Activated T-helper 17 cell treated with anti-CD3 and anti-CD28 coated beads, Interleukin-2, amount 50 U/mL, for 72 hours (primary cell): Measurements from ENCODE around the gene DPF3. TPM values are rescaled to one million over a fixed set of nuclear protein-coding genes. Genes with fewer than 3 reads are reported as not detected.

Source experiments
- ATAC-seq: fragments of 150-1000 bp; cut with Tn5 transposase; replicated peaks from 2 replicates; pipeline ENCODE4 v1.10.0; 2021; ENCODE audit warnings: mild to moderate bottlenecking, moderate library complexity
- H3K27ac Mint-ChIP-seq: one replicate; pipeline ENCODE4 v1.8.0; 2022; ENCODE audit warnings: mixed read lengths
- H3K27me3 Mint-ChIP-seq: one replicate; pipeline ENCODE4 v1.8.0; 2022; ENCODE audit warnings: mixed read lengths
- H3K36me3 Mint-ChIP-seq: one replicate; pipeline ENCODE4 v1.8.0; 2022; ENCODE audit warnings: low read depth, mild to moderate bottlenecking, mixed read lengths
- H3K4me1 Mint-ChIP-seq: one replicate; pipeline ENCODE4 v1.8.0; 2022; ENCODE audit warnings: mixed read lengths
- H3K4me3 Mint-ChIP-seq: one replicate; pipeline ENCODE4 v1.8.0; 2022; ENCODE audit warnings: mild to moderate bottlenecking, mixed read lengths
- H3K9me3 Mint-ChIP-seq: one replicate; pipeline ENCODE4 v1.8.0; 2022; ENCODE audit warnings: mixed read lengths
- total RNA-seq, 2 donors: library from RNA; stranded (reverse); gene quantifications; one replicate each; pipeline ENCODE4 v1.2.3, GENCODE V29; 2022

The DPF3 gene
- total RNA-seq, 2 donors from 2014 or later, result 0.13 to 0.30 TPM

GRCh38 chr14:72917094-72917802, 23.3 kb upstream of the DPF3 start:
- ATAC-seq, result no peak
- Mint-ChIP-seq H3K27me3 (peaks cover 6% of the 10 kb centered on the region), H3K4me1 (no peaks in the 10 kb centered on the region), H3K4me3 (no peak overlapping the region), H3K36me3 (no peaks in the 10 kb centered on the region), H3K9me3 (no peaks in the 10 kb centered on the region), H3K27ac (no peak overlapping the region)

- Mint-ChIP-seq H3K27ac (no peak overlapping the region), H3K9me3 (no peaks in the 10 kb centered on the region), H3K36me3 (no peaks in the 10 kb centered on the region), H3K27me3 (peaks cover 5% of the 10 kb centered on the region), H3K4me3 (no peak overlapping the region), H3K4me1 (no peaks in the 10 kb centered on the region)
- ATAC-seq, result no peak
Measured at GRCh38 chr14:72916174-72916573, 22.3 kb upstream of the DPF3 start.

- Mint-ChIP-seq H3K27me3 (no peaks in the 10 kb centered on the region), H3K4me3 (no peak overlapping the region), H3K36me3 (no peaks in the 10 kb centered on the region), H3K9me3 (no peaks in the 10 kb centered on the region), H3K4me1 (peaks cover 5% of the 10 kb centered on the region), H3K27ac (no peak overlapping the region)
- ATAC-seq, result no peak
Measured at GRCh38 chr14:72913809-72914208, 19.9 kb upstream of the DPF3 start.

GRCh38 chr14:72909163-72909562, 15.3 kb upstream of the DPF3 start:
- Mint-ChIP-seq H3K4me1 (peaks cover 5% of the 10 kb centered on the region), H3K4me3 (no peak overlapping the region), H3K36me3 (no peaks in the 10 kb centered on the region), H3K9me3 (no peaks in the 10 kb centered on the region), H3K27me3 (no peaks in the 10 kb centered on the region), H3K27ac (peak overlapping the region; percentile 9)
- ATAC-seq, result peak; percentile 46

- H3K27ac Mint-ChIP-seq, result no peak overlapping the region
- no peaks in the 10 kb centered on the region for H3K27me3 Mint-ChIP-seq
- H3K9me3 Mint-ChIP-seq, result no peaks in the 10 kb centered on the region
- ATAC-seq, result peak; percentile 54
- H3K36me3 Mint-ChIP-seq, result no peaks in the 10 kb centered on the region
- H3K4me3 Mint-ChIP-seq, result no peak overlapping the region
- peaks cover 5% of the 10 kb centered on the region for H3K4me1 Mint-ChIP-seq
Measured at GRCh38 chr14:72907886-72908285, 14.0 kb upstream of the DPF3 start.

- ATAC-seq, result no peak
Measured at GRCh38 chr14:72906879-72907278, 13.0 kb upstream of the DPF3 start.

GRCh38 chr14:72906316-72906715, 12.4 kb upstream of the DPF3 start:
- Mint-ChIP-seq H3K27me3 (no peaks in the 10 kb centered on the region), H3K9me3 (no peaks in the 10 kb centered on the region), H3K4me3 (no peak overlapping the region), H3K36me3 (no peaks in the 10 kb centered on the region), H3K4me1 (peaks cover 5% of the 10 kb centered on the region), H3K27ac (no peak overlapping the region)
- no peak for ATAC-seq

More at GRCh38 chr14:72906879-72907278, 13.0 kb upstream of the DPF3 start:
- Mint-ChIP-seq H3K4me3 (no peak overlapping the region), H3K4me1 (peaks cover 5% of the 10 kb centered on the region), H3K36me3 (no peaks in the 10 kb centered on the region), H3K27ac (no peak overlapping the region), H3K27me3 (no peaks in the 10 kb centered on the region), H3K9me3 (no peaks in the 10 kb centered on the region)

GRCh38 chr14:72904840-72905561, 11.1 kb upstream of the DPF3 start:
- H3K27ac Mint-ChIP-seq, result no peak overlapping the region
- peaks cover 3% of the 10 kb centered on the region for H3K27me3 Mint-ChIP-seq
- ATAC-seq, result peak; percentile 59
- H3K9me3 Mint-ChIP-seq, result no peaks in the 10 kb centered on the region
- H3K4me1 Mint-ChIP-seq, result peaks cover 5% of the 10 kb centered on the region
- H3K4me3 Mint-ChIP-seq, result no peak overlapping the region
- no peaks in the 10 kb centered on the region for H3K36me3 Mint-ChIP-seq

GRCh38 chr14:72904218-72904617, 10.3 kb upstream of the DPF3 start:
- ATAC-seq, result no peak
- H3K27me3 Mint-ChIP-seq, result peaks cover 3% of the 10 kb centered on the region
- no peak overlapping the region for H3K27ac Mint-ChIP-seq
- H3K9me3 Mint-ChIP-seq, result no peaks in the 10 kb centered on the region
- peaks cover 3% of the 10 kb centered on the region for H3K4me1 Mint-ChIP-seq
- no peak overlapping the region for H3K4me3 Mint-ChIP-seq
- H3K36me3 Mint-ChIP-seq, result no peaks in the 10 kb centered on the region

GRCh38 chr14:72903716-72904115, 9.8 kb upstream of the DPF3 start:
- Mint-ChIP-seq H3K27me3 (peaks cover 3% of the 10 kb centered on the region), H3K4me1 (no peaks in the 10 kb centered on the region), H3K4me3 (no peak overlapping the region), H3K27ac (no peak overlapping the region), H3K9me3 (no peaks in the 10 kb centered on the region), H3K36me3 (no peaks in the 10 kb centered on the region)
- ATAC-seq, result no peak

GRCh38 chr14:72902801-72903530, 9.1 kb upstream of the DPF3 start:
- H3K4me1 Mint-ChIP-seq, result no peaks in the 10 kb centered on the region
- H3K27ac Mint-ChIP-seq, result no peak overlapping the region
- peaks cover 3% of the 10 kb centered on the region for H3K27me3 Mint-ChIP-seq

GRCh38 chr14:72901361-72901760, 7.5 kb upstream of the DPF3 start:
- no peaks in the 10 kb centered on the region for H3K9me3 Mint-ChIP-seq
- H3K36me3 Mint-ChIP-seq, result no peaks in the 10 kb centered on the region
- no peak overlapping the region for H3K27ac Mint-ChIP-seq
- ATAC-seq, result no peak
- H3K4me1 Mint-ChIP-seq, result no peaks in the 10 kb centered on the region
- peaks cover 6% of the 10 kb centered on the region for H3K27me3 Mint-ChIP-seq
- H3K4me3 Mint-ChIP-seq, result no peak overlapping the region

More at GRCh38 chr14:72902801-72903530, 9.1 kb upstream of the DPF3 start:
- Mint-ChIP-seq H3K4me3 (no peak overlapping the region), H3K9me3 (no peaks in the 10 kb centered on the region), H3K36me3 (no peaks in the 10 kb centered on the region)
- no peak for ATAC-seq

- H3K4me1 Mint-ChIP-seq, result peaks cover 11% of the 10 kb centered on the region
- peaks cover 18% of the 10 kb centered on the region for H3K27me3 Mint-ChIP-seq
- H3K36me3 Mint-ChIP-seq, result no peaks in the 10 kb centered on the region
- no peaks in the 10 kb centered on the region for H3K9me3 Mint-ChIP-seq
- ATAC-seq, result no peak
- no peak overlapping the region for H3K4me3 Mint-ChIP-seq
- H3K27ac Mint-ChIP-seq, result no peak overlapping the region
Measured at GRCh38 chr14:72898448-72898847, 4.5 kb upstream of the DPF3 start.

GRCh38 chr14:72894623-72895378, 900 bp upstream of the DPF3 start:
- no peak for ATAC-seq
- Mint-ChIP-seq H3K27ac (no peak overlapping the region), H3K36me3 (no peaks in the 10 kb centered on the region), H3K4me1 (peaks cover 19% of the 10 kb centered on the region), H3K4me3 (peak overlapping the region; percentile 87), H3K27me3 (peaks cover 35% of the 10 kb centered on the region), H3K9me3 (no peaks in the 10 kb centered on the region)
